C4-2B (cell line): Measurements from ENCODE around the gene LIPG.

Experiments
- ZFX ChIP-seq: fragments of 450-650 bp; IDR thresholded peaks from 2 replicates; pipeline ENCODE4 v1.6.1; 2017
- TF ChIP-seq, protein P1 (sequence below): fragments of 450-650 bp; conservative IDR thresholded peaks from 2 replicates; pipeline ENCODE4 v1.5.1; 2017; ENCODE audit warnings: mild to moderate bottlenecking

DNA sequence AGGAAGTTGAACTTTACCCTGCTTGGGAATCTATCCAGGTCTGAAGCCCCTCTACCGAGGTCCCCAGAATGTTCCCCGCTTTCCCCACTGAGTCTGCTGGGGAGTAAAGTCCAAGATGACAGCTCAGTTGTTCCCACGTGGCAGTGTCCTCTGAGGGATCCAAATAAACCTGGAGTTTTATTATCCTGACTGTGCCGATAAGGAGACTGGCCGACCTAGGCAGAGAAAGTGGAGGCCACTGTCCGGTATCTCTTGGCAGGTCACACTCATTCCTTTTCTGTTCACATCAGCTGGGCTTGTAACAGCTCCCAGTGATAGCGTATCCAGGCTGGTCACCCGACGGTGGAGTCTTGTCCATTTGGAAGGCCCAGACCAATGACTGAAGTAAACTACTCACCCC lies 47.3 kb upstream of the LIPG start:
- TF ChIP-seq, protein P1, sequence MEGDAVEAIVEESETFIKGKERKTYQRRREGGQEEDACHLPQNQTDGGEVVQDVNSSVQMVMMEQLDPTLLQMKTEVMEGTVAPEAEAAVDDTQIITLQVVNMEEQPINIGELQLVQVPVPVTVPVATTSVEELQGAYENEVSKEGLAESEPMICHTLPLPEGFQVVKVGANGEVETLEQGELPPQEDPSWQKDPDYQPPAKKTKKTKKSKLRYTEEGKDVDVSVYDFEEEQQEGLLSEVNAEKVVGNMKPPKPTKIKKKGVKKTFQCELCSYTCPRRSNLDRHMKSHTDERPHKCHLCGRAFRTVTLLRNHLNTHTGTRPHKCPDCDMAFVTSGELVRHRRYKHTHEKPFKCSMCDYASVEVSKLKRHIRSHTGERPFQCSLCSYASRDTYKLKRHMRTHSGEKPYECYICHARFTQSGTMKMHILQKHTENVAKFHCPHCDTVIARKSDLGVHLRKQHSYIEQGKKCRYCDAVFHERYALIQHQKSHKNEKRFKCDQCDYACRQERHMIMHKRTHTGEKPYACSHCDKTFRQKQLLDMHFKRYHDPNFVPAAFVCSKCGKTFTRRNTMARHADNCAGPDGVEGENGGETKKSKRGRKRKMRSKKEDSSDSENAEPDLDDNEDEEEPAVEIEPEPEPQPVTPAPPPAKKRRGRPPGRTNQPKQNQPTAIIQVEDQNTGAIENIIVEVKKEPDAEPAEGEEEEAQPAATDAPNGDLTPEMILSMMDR: no peak
- no peak for TF ChIP-seq ZFX
